Measurements from ENCODE around the gene TMEM250. TPM values are rescaled to one million over a fixed set of nuclear protein-coding genes. Genes with fewer than 3 reads are reported as not detected.

Gene TMEM250
- 22.4 TPM for polyA plus RNA-seq (2013, experiment 1 of 2)
- polyA plus RNA-seq (2013, experiment 2 of 2): 18.7 TPM

GRCh38 chr9:136118320-136119060 is at the start of gene TMEM250:
Gene TMEM250 (minus strand): TSS chr9:136118875. CDS start chr9:136116900, 1,975 bp downstream.
- H3K4me3 ChIP-seq (ENCODE audit: extremely low read depth, insufficient read depth, low read length, poor library complexity, severe bottlenecking): peak within 1 kb of the TSS; percentile 66
- 0% methylated on average over 85 to 98 of the region's 112 CpGs for WGBS, 2 experiments (ENCODE audit: insufficient coverage in 2 of 2)
- no peaks in the 10 kb centered on the region for H3K9me3 ChIP-seq (ENCODE audit: control insufficient read depth, low read length)
- H3K4me1 ChIP-seq (ENCODE audit: control insufficient read depth, insufficient read depth, low read length, poor library complexity, severe bottlenecking): peaks cover 16% of the 10 kb centered on the region
- peaks cover 33% of the 10 kb centered on the region for H3K36me3 ChIP-seq (ENCODE audit: control insufficient read depth, insufficient read depth, low read length)
- H3K27ac ChIP-seq (ENCODE audit: low read depth, low read length, severe bottlenecking): peak within 1 kb of the TSS; percentile 79

GRCh38 chr9:136163248-136163850 is 44.7 kb upstream of the TMEM250 start:
- no CpG with 5 or more reads among the region's 1 CpG for WGBS, 2 experiments (ENCODE audit: insufficient coverage in 2 of 2)
- Histone ChIP-seq H3K36me3 (ENCODE audit: control insufficient read depth, insufficient read depth, low read length) (no peaks in the 10 kb centered on the region), H3K9me3 (ENCODE audit: control insufficient read depth, low read length) (no peaks in the 10 kb centered on the region), H3K4me3 (ENCODE audit: extremely low read depth, insufficient read depth, low read length, poor library complexity, severe bottlenecking) (no peak overlapping the region), H3K27ac (ENCODE audit: low read depth, low read length, severe bottlenecking) (no peak overlapping the region), H3K4me1 (ENCODE audit: control insufficient read depth, insufficient read depth, low read length, poor library complexity, severe bottlenecking) (no peaks in the 10 kb centered on the region)

GRCh38 chr9:136160995-136161610 is 42.4 kb upstream of the TMEM250 start:
- H3K27ac ChIP-seq (ENCODE audit: low read depth, low read length, severe bottlenecking): no peak overlapping the region

GRCh38 chr9:136160381-136160841 is 41.7 kb upstream of the TMEM250 start:
- Histone ChIP-seq H3K27ac (ENCODE audit: low read depth, low read length, severe bottlenecking) (no peak overlapping the region), H3K36me3 (ENCODE audit: control insufficient read depth, insufficient read depth, low read length) (no peaks in the 10 kb centered on the region), H3K4me3 (ENCODE audit: extremely low read depth, insufficient read depth, low read length, poor library complexity, severe bottlenecking) (no peak overlapping the region), H3K4me1 (ENCODE audit: control insufficient read depth, insufficient read depth, low read length, poor library complexity, severe bottlenecking) (peaks cover 3% of the 10 kb centered on the region), H3K9me3 (ENCODE audit: control insufficient read depth, low read length) (no peaks in the 10 kb centered on the region)
- WGBS, 2 experiments (ENCODE audit: insufficient coverage in 2 of 2): 72 to 76% methylated on average over 9 to 11 of the region's 12 CpGs

More at GRCh38 chr9:136160995-136161610, 42.4 kb upstream of the TMEM250 start:
- H3K4me3 ChIP-seq (ENCODE audit: extremely low read depth, insufficient read depth, low read length, poor library complexity, severe bottlenecking): no peak overlapping the region
- H3K4me1 ChIP-seq (ENCODE audit: control insufficient read depth, insufficient read depth, low read length, poor library complexity, severe bottlenecking): peaks cover 3% of the 10 kb centered on the region
- no peaks in the 10 kb centered on the region for H3K36me3 ChIP-seq (ENCODE audit: control insufficient read depth, insufficient read depth, low read length)
- no peaks in the 10 kb centered on the region for H3K9me3 ChIP-seq (ENCODE audit: control insufficient read depth, low read length)
- WGBS, 2 experiments (ENCODE audit: insufficient coverage in 2 of 2): 80 to 87% methylated on average over 3 to 8 of the region's 10 CpGs

GRCh38 chr9:136159851-136160250 is 41.2 kb upstream of the TMEM250 start:
- WGBS, 2 experiments (ENCODE audit: insufficient coverage in 2 of 2): 87 to 90% methylated on average over 16 of the region's 16 CpGs
- H3K4me3 ChIP-seq (ENCODE audit: extremely low read depth, insufficient read depth, low read length, poor library complexity, severe bottlenecking): no peak overlapping the region
- no peak overlapping the region for H3K27ac ChIP-seq (ENCODE audit: low read depth, low read length, severe bottlenecking)
- H3K4me1 ChIP-seq (ENCODE audit: control insufficient read depth, insufficient read depth, low read length, poor library complexity, severe bottlenecking): peaks cover 3% of the 10 kb centered on the region
- H3K36me3 ChIP-seq (ENCODE audit: control insufficient read depth, insufficient read depth, low read length): no peaks in the 10 kb centered on the region
- H3K9me3 ChIP-seq (ENCODE audit: control insufficient read depth, low read length): no peaks in the 10 kb centered on the region

GRCh38 chr9:136157477-136158265 is 39.0 kb upstream of the TMEM250 start:
- WGBS, 2 experiments (ENCODE audit: insufficient coverage in 2 of 2): 85 to 87% methylated on average over 15 to 18 of the region's 20 CpGs
- no peaks in the 10 kb centered on the region for H3K36me3 ChIP-seq (ENCODE audit: control insufficient read depth, insufficient read depth, low read length)
- H3K27ac ChIP-seq (ENCODE audit: low read depth, low read length, severe bottlenecking): no peak overlapping the region
- no peaks in the 10 kb centered on the region for H3K9me3 ChIP-seq (ENCODE audit: control insufficient read depth, low read length)
- H3K4me3 ChIP-seq (ENCODE audit: extremely low read depth, insufficient read depth, low read length, poor library complexity, severe bottlenecking): no peak overlapping the region
- peaks cover 3% of the 10 kb centered on the region for H3K4me1 ChIP-seq (ENCODE audit: control insufficient read depth, insufficient read depth, low read length, poor library complexity, severe bottlenecking)

- Histone ChIP-seq H3K9me3 (ENCODE audit: control insufficient read depth, low read length) (no peaks in the 10 kb centered on the region), H3K27ac (ENCODE audit: low read depth, low read length, severe bottlenecking) (no peak overlapping the region), H3K4me3 (ENCODE audit: extremely low read depth, insufficient read depth, low read length, poor library complexity, severe bottlenecking) (no peak overlapping the region), H3K4me1 (ENCODE audit: control insufficient read depth, insufficient read depth, low read length, poor library complexity, severe bottlenecking) (peaks cover 3% of the 10 kb centered on the region), H3K36me3 (ENCODE audit: control insufficient read depth, insufficient read depth, low read length) (no peaks in the 10 kb centered on the region)
- WGBS, 2 experiments (ENCODE audit: insufficient coverage in 2 of 2): 91 to 93% methylated on average over 27 to 33 of the region's 42 CpGs
These were observed 37.8 kb upstream of the TMEM250 start for GRCh38 chr9:136156209-136157120.

- Histone ChIP-seq H3K36me3 (ENCODE audit: control insufficient read depth, insufficient read depth, low read length) (no peaks in the 10 kb centered on the region), H3K4me3 (ENCODE audit: extremely low read depth, insufficient read depth, low read length, poor library complexity, severe bottlenecking) (no peak overlapping the region), H3K9me3 (ENCODE audit: control insufficient read depth, low read length) (no peaks in the 10 kb centered on the region), H3K4me1 (ENCODE audit: control insufficient read depth, insufficient read depth, low read length, poor library complexity, severe bottlenecking) (peaks cover 3% of the 10 kb centered on the region), H3K27ac (ENCODE audit: low read depth, low read length, severe bottlenecking) (no peak overlapping the region)
- 90 to 94% methylated on average over 17 of the region's 17 CpGs for WGBS, 2 experiments (ENCODE audit: insufficient coverage in 2 of 2)
These were observed 36.9 kb upstream of the TMEM250 start for GRCh38 chr9:136155576-136155975.

- Histone ChIP-seq H3K36me3 (ENCODE audit: control insufficient read depth, insufficient read depth, low read length) (no peaks in the 10 kb centered on the region), H3K9me3 (ENCODE audit: control insufficient read depth, low read length) (no peaks in the 10 kb centered on the region), H3K4me1 (ENCODE audit: control insufficient read depth, insufficient read depth, low read length, poor library complexity, severe bottlenecking) (peaks cover 3% of the 10 kb centered on the region), H3K27ac (ENCODE audit: low read depth, low read length, severe bottlenecking) (no peak overlapping the region), H3K4me3 (ENCODE audit: extremely low read depth, insufficient read depth, low read length, poor library complexity, severe bottlenecking) (no peak overlapping the region)
- 95 to 97% methylated on average over 14 of the region's 14 CpGs for WGBS, 2 experiments (ENCODE audit: insufficient coverage in 2 of 2)
These were observed 36.3 kb upstream of the TMEM250 start for GRCh38 chr9:136154943-136155342.

Data from mesodermal cell (in vitro differentiated cells).